NCI-H510A (cell line): ENCODE measurements around the gene TTC9.

Experiments
- DNase-seq: peaks from one replicate; lab custom pipeline; 2025; lab: John Stamatoyannopoulos, UW

TTC9 gene

DNA sequence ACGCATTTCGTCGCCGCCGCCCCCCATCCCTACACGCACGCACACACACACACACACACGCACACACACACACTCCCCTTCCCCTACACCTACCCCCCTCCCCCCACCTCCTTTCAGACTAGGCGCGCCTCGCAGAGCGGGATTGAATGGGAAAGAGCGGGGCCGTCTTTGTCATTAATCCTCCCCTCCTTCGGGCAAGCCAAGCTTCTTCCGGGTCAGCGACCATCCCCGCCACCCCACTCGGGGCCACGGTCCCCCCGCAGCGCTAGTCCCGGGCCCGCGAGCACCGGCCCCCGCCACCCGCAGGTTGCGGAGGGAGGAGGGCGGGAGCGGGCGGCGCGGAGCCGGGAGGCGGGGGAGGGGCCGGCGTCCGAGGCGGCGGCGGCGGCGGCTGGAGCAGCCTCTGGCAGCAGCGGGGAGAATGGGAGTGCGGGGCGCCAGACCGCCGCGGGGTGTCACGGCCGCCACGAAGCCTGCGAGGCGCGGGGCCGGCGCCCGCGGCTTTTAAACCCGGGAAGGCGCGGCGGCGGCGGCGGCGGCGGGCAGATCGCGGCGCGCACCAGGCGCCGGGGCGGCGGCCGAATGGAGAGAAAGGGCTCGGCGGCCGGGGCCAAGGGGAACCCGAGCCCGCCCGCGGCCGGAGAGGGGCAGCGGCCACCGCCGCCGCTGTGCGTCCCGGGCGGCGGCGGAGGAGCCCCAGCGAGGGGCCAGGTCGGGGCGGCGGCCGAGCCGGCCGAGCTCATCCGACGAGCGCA, at the start of gene TTC9:
Gene TTC9, plus strand, starts transcription at position 369 of the 755 bp plus-strand sequence. Its CDS starts 214 bp downstream, at position 583.
- no peak for DNase-seq

GRCh38 chr14:70594461-70594860, 47.3 kb upstream of the TTC9 start:
- no peak for DNase-seq

- no peak for DNase-seq
Observed at GRCh38 chr14:70595443-70596185, 46.1 kb upstream of the TTC9 start.

DNA sequence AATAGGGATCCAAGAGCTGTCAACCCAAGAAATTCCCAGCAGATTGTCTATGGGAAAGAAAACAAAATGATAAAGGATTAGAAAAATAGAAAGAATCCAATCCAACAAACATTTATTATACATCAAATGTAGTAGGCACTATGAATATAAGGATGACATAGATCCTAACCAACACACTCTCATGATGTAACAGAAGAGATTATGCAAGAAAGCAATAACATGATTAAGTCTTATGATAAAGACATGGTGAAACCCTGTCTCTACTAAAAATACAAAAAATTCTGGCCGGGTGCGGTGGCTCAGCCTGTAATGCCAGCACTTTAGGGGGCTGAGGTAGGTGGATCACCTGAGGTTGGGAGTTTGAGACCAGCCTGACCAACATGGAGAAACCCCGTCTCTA, 44.0 kb upstream of the TTC9 start:
- DNase-seq = no peak

DNA sequence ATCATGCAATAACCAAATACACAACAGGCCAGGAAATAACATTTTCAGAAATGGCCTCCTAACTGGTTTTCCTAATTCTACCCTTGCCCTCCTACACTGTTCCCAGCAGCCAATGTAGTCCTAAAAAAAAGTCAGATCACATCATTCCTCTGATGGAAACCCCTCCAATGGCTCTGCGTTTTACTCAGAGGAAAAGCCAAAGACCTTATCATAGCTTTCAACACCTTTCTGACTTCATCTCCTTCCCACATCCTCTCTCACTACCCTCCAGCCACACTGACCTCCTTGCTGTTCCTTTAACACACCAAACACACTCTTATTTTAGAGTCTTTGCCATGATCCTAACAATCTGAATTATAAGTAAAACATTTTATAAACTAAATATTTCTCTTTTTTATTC, 42.4 kb upstream of the TTC9 start:
- no peak for DNase-seq

- peak; percentile 95 for DNase-seq
Observed at GRCh38 chr14:70600382-70601157, 41.1 kb upstream of the TTC9 start, which contains the start of gene MED6. Gene MED6 (minus strand): TSS chr14:70600655. CDS start chr14:70600637, 18 bp downstream.

GRCh38 chr14:70601162-70601561, 40.6 kb upstream of the TTC9 start:
- DNase-seq = no peak

DNA sequence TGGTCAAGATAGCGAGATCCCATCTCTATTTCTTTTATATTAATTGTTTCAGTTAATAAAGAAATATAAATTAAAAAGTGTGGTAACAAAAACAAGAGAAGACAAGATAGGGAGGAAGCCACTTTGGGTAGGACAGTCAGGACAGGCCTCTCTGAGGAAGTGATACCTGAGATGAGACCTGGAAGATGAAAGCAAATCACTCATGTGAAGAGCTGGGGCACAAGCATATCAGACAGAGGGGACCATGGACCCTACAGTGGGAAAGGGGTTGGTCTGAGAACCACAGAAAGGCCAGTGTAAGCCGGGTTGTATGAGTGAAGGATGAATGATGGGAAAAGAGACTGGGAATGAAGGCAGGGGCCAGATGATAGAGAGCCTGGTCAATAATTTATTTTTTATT, 39.5 kb upstream of the TTC9 start:
- DNase-seq = no peak

DNA sequence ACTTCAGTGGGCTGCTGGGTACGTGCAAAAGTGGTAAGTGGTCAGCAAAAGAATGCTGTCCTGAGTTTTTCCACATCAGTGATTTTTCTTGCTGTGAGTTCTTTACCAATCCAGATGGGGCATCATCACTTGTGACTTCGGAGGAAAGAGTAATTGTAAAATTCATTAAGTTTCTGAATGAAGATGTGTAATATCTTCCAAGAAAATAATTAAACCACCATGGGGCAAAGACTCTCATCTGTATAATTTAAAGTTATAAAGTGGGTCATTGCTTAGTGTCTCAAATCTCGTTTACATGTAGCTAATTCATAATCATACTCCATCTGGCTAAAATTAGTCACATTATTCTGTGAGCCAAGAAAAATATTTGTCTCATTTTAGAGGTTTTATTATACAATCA, 30.5 kb upstream of the TTC9 start:
- no peak for DNase-seq

GRCh38 chr14:70616646-70617045, 25.1 kb upstream of the TTC9 start:
- DNase-seq = no peak

DNA sequence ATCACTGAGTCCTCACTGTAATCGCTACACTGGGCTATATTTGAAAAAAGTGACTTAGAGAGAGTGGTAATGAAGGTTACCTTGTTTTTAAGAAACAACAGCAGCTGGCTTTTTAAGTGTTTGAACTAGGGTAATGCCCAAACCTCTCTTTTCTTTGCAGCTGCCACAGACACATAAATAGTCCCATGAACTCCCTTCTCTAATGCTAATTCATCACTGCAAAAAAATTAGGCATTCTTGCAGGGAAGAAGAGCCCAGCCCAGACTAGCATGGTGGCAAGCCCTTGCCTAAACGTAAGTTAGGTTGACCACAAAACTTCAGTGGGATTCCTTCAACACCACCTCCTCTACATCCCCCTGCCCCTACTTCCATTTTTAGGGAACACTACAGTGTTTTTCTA, 23.4 kb upstream of the TTC9 start:
- DNase-seq = no peak

GRCh38 chr14:70619708-70620107, 22.0 kb upstream of the TTC9 start:
- DNase-seq = no peak

- DNase-seq = peak; percentile 12
Observed at GRCh38 chr14:70622111-70622712, 19.5 kb upstream of the TTC9 start.

- DNase-seq = no peak
Observed at GRCh38 chr14:70624972-70625371, 16.7 kb upstream of the TTC9 start.

DNA sequence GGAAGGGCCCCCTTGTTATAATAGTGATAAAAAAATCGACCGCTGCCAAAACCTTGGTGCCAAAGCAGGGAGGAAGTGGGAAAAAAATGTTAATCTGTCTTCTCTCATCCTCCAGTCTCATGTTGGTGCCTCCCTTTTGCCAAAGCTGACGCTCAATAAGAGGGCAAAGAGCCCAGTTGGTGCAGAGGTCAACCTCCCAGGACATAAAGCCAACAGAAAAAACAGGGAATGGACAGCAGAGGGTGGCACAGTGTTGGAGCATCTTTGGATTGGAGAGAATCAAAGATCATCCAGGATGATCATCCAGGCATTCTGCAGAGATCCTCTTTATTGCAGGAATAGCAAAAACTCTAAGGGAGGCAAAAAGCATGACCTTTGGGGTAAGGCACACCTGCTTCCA, 9.8 kb upstream of the TTC9 start:
- DNase-seq = no peak

DNA sequence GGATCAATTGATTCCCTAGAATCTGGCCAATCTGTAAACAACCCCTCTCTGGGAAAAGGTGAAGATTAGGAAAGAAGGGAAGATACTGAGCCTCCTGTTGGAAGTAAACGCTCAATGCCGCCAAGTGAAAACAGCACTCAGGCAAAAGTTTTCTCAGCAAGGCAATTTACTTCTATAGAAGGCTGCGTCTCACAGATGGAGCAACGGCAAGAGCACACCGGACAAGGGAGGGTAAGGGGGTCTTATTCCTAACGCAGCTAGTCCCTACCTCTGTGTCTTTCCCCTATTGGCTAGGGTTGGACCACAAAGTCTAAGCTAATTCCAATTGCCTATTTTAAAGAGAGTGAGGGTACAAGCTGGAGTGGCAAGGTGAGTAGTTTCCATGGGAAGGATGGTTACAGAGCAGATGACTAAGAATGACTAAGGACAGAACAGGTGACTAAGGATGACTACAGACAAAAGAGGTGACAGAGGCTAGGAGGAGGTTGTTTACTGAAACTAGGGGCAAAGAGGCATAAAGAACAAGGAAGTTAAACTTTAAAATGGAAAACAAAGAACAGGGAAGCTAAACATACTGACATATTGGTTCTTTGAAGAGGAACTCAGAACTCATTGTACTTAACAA, 5.6 kb upstream of the TTC9 start:
- no peak for DNase-seq

DNA sequence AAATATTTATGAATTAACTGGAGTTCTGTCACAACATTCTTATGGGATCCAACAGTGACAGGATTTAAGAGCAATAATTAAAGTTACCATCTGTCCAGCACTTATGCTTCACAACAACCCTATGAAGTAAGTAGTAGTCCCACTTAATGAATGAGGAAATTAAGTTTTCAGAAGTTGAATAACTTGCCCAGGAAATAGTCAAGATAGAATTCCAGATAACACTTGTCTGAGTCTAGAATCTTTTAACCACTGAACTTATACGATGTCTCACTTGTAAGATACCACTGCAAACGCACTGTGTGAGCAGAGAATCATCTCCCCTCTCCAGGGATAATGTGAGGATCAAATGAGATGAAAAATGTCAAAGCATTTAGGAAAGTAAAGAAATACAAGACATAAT, 3.3 kb upstream of the TTC9 start:
- DNase-seq = no peak

DNA sequence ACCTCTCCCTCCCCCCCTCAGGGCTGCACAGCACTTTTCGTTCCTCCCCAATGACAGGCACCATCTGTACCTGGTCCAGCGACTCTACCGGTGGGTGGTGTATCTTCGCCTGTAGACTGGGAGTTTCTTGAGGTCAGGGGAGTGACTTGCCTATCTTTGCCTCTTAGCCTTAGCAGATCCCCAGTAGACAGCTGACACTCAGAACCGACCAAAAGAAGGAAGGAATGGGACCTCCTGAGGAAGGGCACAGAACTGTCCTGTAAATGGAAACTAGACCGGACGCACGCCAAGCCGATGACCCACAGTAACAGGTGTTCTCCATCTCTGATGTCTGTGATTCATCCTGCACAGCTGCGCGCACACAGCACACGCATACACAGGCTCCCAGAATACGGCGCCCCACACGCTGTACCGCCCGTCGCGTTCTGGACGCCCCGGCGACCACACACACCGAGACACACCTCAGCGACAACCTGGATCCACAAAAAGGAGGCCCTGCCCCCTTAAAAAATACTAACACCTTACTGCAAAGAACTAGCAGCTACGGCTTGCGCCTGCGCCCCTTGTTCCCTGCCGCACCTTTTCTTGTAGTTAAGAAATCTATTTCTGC, 673 bp upstream of the TTC9 start:
- DNase-seq = peak; percentile 5

DNA sequence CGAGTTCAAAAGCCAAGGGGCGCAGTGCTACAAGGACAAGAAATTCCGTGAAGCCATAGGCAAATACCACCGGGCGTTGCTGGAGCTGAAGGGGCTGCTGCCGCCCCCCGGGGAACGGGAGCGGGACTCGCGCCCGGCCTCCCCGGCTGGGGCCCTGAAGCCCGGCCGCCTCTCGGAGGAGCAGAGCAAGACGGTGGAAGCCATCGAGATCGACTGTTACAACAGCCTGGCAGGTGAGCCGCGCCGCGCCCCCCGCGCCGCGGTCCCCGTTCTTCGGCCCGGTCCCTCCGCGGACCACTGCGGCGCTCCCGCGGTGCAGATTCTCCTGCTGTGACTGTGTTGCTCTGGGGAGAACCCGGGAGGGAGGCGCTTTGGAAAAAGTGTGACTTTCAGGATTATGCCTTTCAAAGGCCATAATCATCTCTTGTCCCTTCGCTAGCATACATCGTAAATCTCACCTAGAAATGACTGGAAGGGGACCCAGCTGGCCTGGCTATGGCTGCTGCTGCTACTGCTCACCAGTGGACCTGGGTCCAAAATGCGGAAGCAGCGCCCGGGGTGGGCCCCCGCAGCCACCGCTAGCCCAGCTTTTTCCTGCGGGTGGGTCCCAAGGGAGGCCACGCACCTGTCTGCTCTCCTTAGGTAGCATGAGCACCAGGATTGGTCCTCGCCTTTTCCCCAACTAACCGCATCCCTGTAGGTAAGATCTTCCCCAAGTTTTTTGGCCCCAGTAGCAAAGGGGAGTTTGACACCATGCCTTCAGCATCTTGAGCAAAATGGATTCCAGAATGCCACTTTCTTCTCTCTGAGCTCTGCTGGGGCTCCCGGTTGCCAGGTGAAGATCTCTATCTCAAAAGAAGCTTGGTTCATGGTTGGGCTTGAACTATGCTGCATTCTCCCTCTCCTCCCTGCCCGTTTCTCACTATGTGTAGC, 853 bp downstream of the TTC9 start:
- peak; percentile 30 for DNase-seq

GRCh38 chr14:70643967-70644366, 2.3 kb downstream of the TTC9 start:
- no peak for DNase-seq
